GM12878 (cell line): ENCODE data around the gene LRP3. TPM values are rescaled to one million over a fixed set of nuclear protein-coding genes. Genes with fewer than 3 reads are reported as not detected.

ENCODE experiments used
- ATAC-seq: fragments of 200-7000 bp; cut with Tn5 transposase; 3 replicates; pipeline ENCODE4 v1.9.1; 2020; ENCODE audit warnings: mild to moderate bottlenecking, moderate library complexity
- BruUV-seq: library from RNA; stranded (reverse); fragments of 400-500 nt; replicated peaks from 2 replicates; lab custom pipeline; 2021; lab: Mats Ljungman, UMichigan
- CTCF ChIA-PET: fragments of 300-600 bp; sonication (Branson Sonifier 250); formaldehyde crosslinking; extraction: SDS; loops from one replicate; lab custom pipeline; 2021; ENCODE audit warnings: inconsistent platforms; lab: Yijun Ruan, JAX
- POLR2A ChIA-PET: fragments of 350-600 bp; formaldehyde crosslinking; extraction: SDS; loops from one replicate; lab custom pipeline; 2021; ENCODE audit warnings: inconsistent platforms; lab: Charles Lee
- RAD21 ChIA-PET: fragments of 300-600 bp; sonication (Branson Sonifier 250); formaldehyde crosslinking; loops from one replicate; lab custom pipeline; 2023; ENCODE audit warnings: antibody characterized with exemption; ENCODE audit not compliant: unreplicated experiment; lab: Charles Lee
- SMC1A ChIA-PET: fragments of 300-600 bp; sonication (Branson Sonifier 250); formaldehyde crosslinking; loops from one replicate; lab custom pipeline; 2023; ENCODE audit not compliant: unreplicated experiment, uncharacterized antibody; lab: Charles Lee
- DNase-seq: peaks from one replicate; pipeline ENCODE4 v3.0.0-alpha.2; 2011; ENCODE audit warnings: low read depth, low spot score
- FAIRE-seq: peaks from 3 replicates; lab custom pipeline; 2011; peaks lifted over from hg19 to GRCh38; lab: Jason Lieb, UNC
- H2AFZ ChIP-seq: 2 replicates; pipeline ENCODE4 v1.6.0; 2011; ENCODE audit warnings: low read depth, low read length, control low read depth; ENCODE audit not compliant: control insufficient read depth
- H3K27ac ChIP-seq: 2 replicates; pipeline ENCODE4 v1.5.1; 2011; ENCODE audit warnings: control low read depth; ENCODE audit not compliant: control insufficient read depth, insufficient read depth
- H3K27me3 ChIP-seq, 2 experiments: replicated peaks in 1 of 2; 2 replicates each; pipeline versions ENCODE4 v1.6.0 to v1.6.1; 2011; ENCODE audit warnings: low read length in 1 of 2; ENCODE audit not compliant: control insufficient read depth in 2 of 2, insufficient read depth in 2 of 2
- H3K36me3 ChIP-seq, 2 experiments: 2 replicates each; pipeline ENCODE4 v1.5.1; 2011; ENCODE audit warnings: low read length in 1 of 2; ENCODE audit not compliant: control insufficient read depth in 2 of 2, insufficient read depth in 2 of 2
- H3K4me1 ChIP-seq: 2 replicates; pipeline ENCODE4 v1.6.1; 2011; ENCODE audit warnings: mild to moderate bottlenecking, low read length, moderate library complexity, mixed read lengths; ENCODE audit not compliant: control insufficient read depth, insufficient read depth
- H3K4me2 ChIP-seq: 2 replicates; pipeline ENCODE4 v1.6.0; 2011; ENCODE audit warnings: control low read depth; ENCODE audit not compliant: control insufficient read depth, insufficient read depth
- H3K4me3 ChIP-seq: fragments of 200-600 bp; sonication (generic); 2 replicates; pipeline ENCODE4 v1.5.1; 2016
- H3K79me2 ChIP-seq: 2 replicates; pipeline ENCODE4 v1.6.0; 2011; ENCODE audit warnings: low read length; ENCODE audit not compliant: control insufficient read depth, insufficient read depth
- H3K9ac ChIP-seq: 2 replicates; pipeline ENCODE4 v1.8.0; 2011; ENCODE audit warnings: low read length, control low read depth, mixed read lengths; ENCODE audit not compliant: control insufficient read depth, insufficient read depth
- H3K9me3 ChIP-seq: replicated peaks from 3 replicates; pipeline ENCODE4 v1.5.1; 2011; ENCODE audit warnings: mild to moderate bottlenecking, low read length; ENCODE audit not compliant: control insufficient read depth, insufficient read depth
- H4K20me1 ChIP-seq: 2 replicates; pipeline ENCODE4 v1.6.0; 2011; ENCODE audit not compliant: control insufficient read depth, insufficient read depth
- HDAC6 ChIP-seq: fragments of 200-600 bp; sonication (generic); IDR thresholded peaks from one replicate; pipeline ENCODE4 v1.8.0; 2017; ENCODE audit warnings: antibody characterized with exemption; ENCODE audit not compliant: unreplicated experiment
- LARP7 ChIP-seq: fragments of 450-650 bp; IDR thresholded peaks from 2 replicates; pipeline ENCODE4 v1.6.1; 2017; ENCODE audit warnings: mild to moderate bottlenecking
- NFYA ChIP-seq: IDR thresholded peaks from 2 replicates; pipeline ENCODE4 v1.6.1; 2011; ENCODE audit warnings: low read depth, mild to moderate bottlenecking, low read length, improper control_type of control experiment, borderline replicate concordance
- NR2C1 ChIP-seq: fragments of 450-650 bp; IDR thresholded peaks from 2 replicates; pipeline ENCODE4 v1.6.1; 2017; ENCODE audit warnings: antibody characterized with exemption, mild to moderate bottlenecking, moderate library complexity
- ZNF24 ChIP-seq: fragments of 450-650 bp; IDR thresholded peaks from 2 replicates; pipeline ENCODE4 v1.6.1; 2017; ENCODE audit warnings: antibody characterized with exemption, mild to moderate bottlenecking
- WGBS: methylation state at CpG from one replicate; pipeline ENCODE4 v1.1.6; 2016; ENCODE audit warnings: low lambda C conversion rate; ENCODE audit not compliant: insufficient replicate concordance, insufficient coverage; ENCODE audit errors: missing lambda C conversion rate; 5-methylcytosine and 5-hydroxymethylcytosine counted together
- in situ Hi-C: fragments of 300-500 bp; cut with MboI; formaldehyde crosslinking; loops from 9 replicates; pipeline ENCODE4 v1.14.3; 2018; ENCODE audit warnings: mixed read lengths
- intact Hi-C: fragments of 100-400 bp; cut with micrococcal nuclease; formaldehyde crosslinking; loops from one replicate; pipeline ENCODE4 v1.14.2; 2022; ENCODE audit not compliant: unreplicated experiment
- polyA plus RNA-seq, 11 experiments: library from polyadenylated mRNA; depleted of rRNA in 4 of 11; unstranded in 6 of 11; stranded (reverse) in 5 of 11; fragments of >200 nt; fragmentation: Nextera tagmentation in 4 of 11; fragmentation: Illumina TruSeq in 1 of 11; extraction: Ambion mirVana in 4 of 11; extraction: Trizol in 1 of 11; gene quantifications; 1 replicate in 1 of 11; 2 replicates in 10 of 11; pipeline versions ENCODE4 v1.2.1 to v1.2.3, GENCODE V29; 2011 to 2016; ENCODE audit warnings: inconsistent platforms in 2 of 11, missing spikeins in 2 of 11, low read depth in 1 of 11
- total RNA-seq, 4 experiments: library from RNA; depleted of rRNA in 3 of 4; stranded (reverse); fragments of >200 nt in 3 of 4; fragmentation: Illumina TruSeq in 1 of 4; extraction: Trizol in 1 of 4; gene quantifications; 2 replicates each; pipeline versions ENCODE4 v1.2.1 to v1.2.3, GENCODE V29; 2013 to 2021
- TF ChIP-seq, protein P1 (sequence below): fragments of 450-650 bp; IDR thresholded peaks from 2 replicates; pipeline ENCODE4 v1.6.1; 2017; ENCODE audit warnings: borderline replicate concordance

LRP3 gene
- total and polyA plus RNA-seq, 10 of the 15 experiments (the other 5 are each of a cell fraction or from before 2014, with no cell fraction given): 0.12 to 3.2 (median 0.64) TPM; not detected in 2

GRCh38 chr19:33194886-33195644, 935 bp downstream of the LRP3 start:
- no peak for FAIRE-seq

GRCh38 chr19:33195645-33196347, 1.7 kb downstream of the LRP3 start:
- TF ChIP-seq LARP7 (no peak), NR2C1 (no peak), ZNF24 (no peak)
- TF ChIP-seq, protein P1, sequence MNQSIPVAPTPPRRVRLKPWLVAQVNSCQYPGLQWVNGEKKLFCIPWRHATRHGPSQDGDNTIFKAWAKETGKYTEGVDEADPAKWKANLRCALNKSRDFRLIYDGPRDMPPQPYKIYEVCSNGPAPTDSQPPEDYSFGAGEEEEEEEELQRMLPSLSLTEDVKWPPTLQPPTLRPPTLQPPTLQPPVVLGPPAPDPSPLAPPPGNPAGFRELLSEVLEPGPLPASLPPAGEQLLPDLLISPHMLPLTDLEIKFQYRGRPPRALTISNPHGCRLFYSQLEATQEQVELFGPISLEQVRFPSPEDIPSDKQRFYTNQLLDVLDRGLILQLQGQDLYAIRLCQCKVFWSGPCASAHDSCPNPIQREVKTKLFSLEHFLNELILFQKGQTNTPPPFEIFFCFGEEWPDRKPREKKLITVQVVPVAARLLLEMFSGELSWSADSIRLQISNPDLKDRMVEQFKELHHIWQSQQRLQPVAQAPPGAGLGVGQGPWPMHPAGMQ: no peak

More at GRCh38 chr19:33194886-33195644, 935 bp downstream of the LRP3 start:
- intact Hi-C loops (no loop called here), in situ Hi-C loops (no loop called here)
- no peak overlapping the region for H3K9ac ChIP-seq
- no peak overlapping the region for H3K4me2 ChIP-seq
- ChIA-PET POLR2A (no interaction called here), RAD21 (no interaction called here), SMC1A (no interaction called here), CTCF (interaction anchor here (1.0 to 3.2 kb wide), 2 partner anchors 12 to 18 kb away, joined by 3 to 14 read pairs; no protein-coding TSS in a partner anchor)
- DNase-seq (no peak), ATAC-seq (no peak)
- no peak overlapping the region for H3K4me3 ChIP-seq
- H3K27ac ChIP-seq: no peak overlapping the region
- TF ChIP-seq HDAC6 (peak; percentile 57), NFYA (no peak)
- 28% methylated on average over 15 of the region's 49 CpGs for WGBS
- BruUV-seq: no TSS peak
- H3K9me3 ChIP-seq: no peaks in the 10 kb centered on the region
- peaks cover 0 to 5% of the 10 kb centered on the region in 2 experiments; a peak in 3 of 4 replicates for H3K27me3 ChIP-seq
- no peaks in the 10 kb centered on the region for H3K79me2 ChIP-seq
- no peaks in the 10 kb centered on the region for H4K20me1 ChIP-seq
- peaks cover 5% of the 10 kb centered on the region for H3K4me1 ChIP-seq
- no peaks in the 10 kb centered on the region for H3K36me3 ChIP-seq
- H2AFZ ChIP-seq: no peak overlapping the region

More at GRCh38 chr19:33195645-33196347, 1.7 kb downstream of the LRP3 start:
- ChIA-PET SMC1A (no interaction called here), CTCF (interaction anchor here (1.0 to 3.2 kb wide), 4 partner anchors 12 to 39 kb away, joined by 3 to 21 read pairs (median 8); no protein-coding TSS in a partner anchor), POLR2A (no interaction called here), RAD21 (no interaction called here)
- no TSS peak for BruUV-seq
- FAIRE-seq (no peak), DNase-seq (no peak), ATAC-seq (no peak)
- intact Hi-C loops: no loop called here
- H3K4me1 ChIP-seq: peaks cover 5% of the 10 kb centered on the region
- H3K36me3 ChIP-seq: no peaks in the 10 kb centered on the region
- H3K79me2 ChIP-seq: no peaks in the 10 kb centered on the region
- peaks cover 0 to 5% of the 10 kb centered on the region in 2 experiments; a peak in 3 of 4 replicates for H3K27me3 ChIP-seq
- H3K4me3 ChIP-seq: no peak overlapping the region
- H2AFZ ChIP-seq: no peak overlapping the region
- 53% methylated on average over 11 of the region's 17 CpGs for WGBS
- H3K9me3 ChIP-seq: no peaks in the 10 kb centered on the region
- in situ Hi-C loops: no loop called here
- no peak overlapping the region for H3K4me2 ChIP-seq
- H3K9ac ChIP-seq: no peak overlapping the region
- H4K20me1 ChIP-seq: no peaks in the 10 kb centered on the region
- H3K27ac ChIP-seq: no peak overlapping the region
